Measurements from ENCODE around the gene NCOA3.
A peak's percentile ranks its signal among the peaks of the same experiment; 100 is the strongest.

The NCOA3 gene

GRCh38 chr20:47638851-47639250 lies 137.2 kb downstream of the NCOA3 start:
- no peak for DNase-seq (ENCODE audit: low read depth)

GRCh38 chr20:47642118-47642517 lies 140.4 kb downstream of the NCOA3 start:
- DNase-seq (ENCODE audit: low read depth) = no peak

GRCh38 chr20:47642624-47643023 lies 140.9 kb downstream of the NCOA3 start:
- DNase-seq (ENCODE audit: low read depth) = no peak

GRCh38 chr20:47645632-47646031 lies 143.9 kb downstream of the NCOA3 start:
- no peak for DNase-seq (ENCODE audit: low read depth)

GRCh38 chr20:47647994-47648393 lies 146.3 kb downstream of the NCOA3 start:
- DNase-seq (ENCODE audit: low read depth) = no peak

- DNase-seq (ENCODE audit: low read depth) = no peak
Measured at GRCh38 chr20:47648943-47649342, 147.3 kb downstream of the NCOA3 start.

- DNase-seq (ENCODE audit: low read depth) = no peak
Measured at GRCh38 chr20:47652301-47652700, 150.6 kb downstream of the NCOA3 start.

GRCh38 chr20:47652794-47653193 lies 151.1 kb downstream of the NCOA3 start:
- DNase-seq (ENCODE audit: low read depth) = no peak

GRCh38 chr20:47653869-47654268 lies 152.2 kb downstream of the NCOA3 start:
- no peak for DNase-seq (ENCODE audit: low read depth)

- DNase-seq (ENCODE audit: low read depth) = no peak
Measured at GRCh38 chr20:47654370-47654769, 152.7 kb downstream of the NCOA3 start.

- DNase-seq (ENCODE audit: low read depth) = no peak
Measured at GRCh38 chr20:47655635-47656034, 153.9 kb downstream of the NCOA3 start.

GRCh38 chr20:47656318-47656717 lies 154.6 kb downstream of the NCOA3 start:
- no peak for DNase-seq (ENCODE audit: low read depth)

GRCh38 chr20:47659904-47660601 lies 158.4 kb downstream of the NCOA3 start:
- no peak for DNase-seq (ENCODE audit: low read depth)

- no peak for DNase-seq (ENCODE audit: low read depth)
Measured at GRCh38 chr20:47660602-47660905, 158.9 kb downstream of the NCOA3 start.

GRCh38 chr20:47660983-47661700 lies 159.5 kb downstream of the NCOA3 start:
- DNase-seq (ENCODE audit: low read depth) = no peak

GRCh38 chr20:47661714-47662113 lies 160.0 kb downstream of the NCOA3 start:
- no peak for DNase-seq (ENCODE audit: low read depth)

GRCh38 chr20:47662483-47663353 lies 161.0 kb downstream of the NCOA3 start:
- no peak for DNase-seq (ENCODE audit: low read depth)

GRCh38 chr20:47663354-47664067 lies 161.8 kb downstream of the NCOA3 start:
- peak; percentile 63 for DNase-seq (ENCODE audit: low read depth)

- DNase-seq (ENCODE audit: low read depth) = no peak
Measured at GRCh38 chr20:47664068-47664437, 162.4 kb downstream of the NCOA3 start.

- DNase-seq (ENCODE audit: low read depth) = no peak
Measured at GRCh38 chr20:47664744-47665143, 163.1 kb downstream of the NCOA3 start.

GRCh38 chr20:47665221-47665991 lies 163.7 kb downstream of the NCOA3 start:
- DNase-seq (ENCODE audit: low read depth) = no peak

GRCh38 chr20:47666304-47666703 lies 164.6 kb downstream of the NCOA3 start:
- DNase-seq (ENCODE audit: low read depth) = no peak

Data from activated T-cell treated with anti-CD3 and anti-CD28 coated beads for 1 hour (primary cell).